Right renal pelvis (tissue), 4 donors: ENCODE measurements around the gene TCAP. TPM values are rescaled to one million over a fixed set of nuclear protein-coding genes. Genes with fewer than 3 reads are reported as not detected.

Experiments
- polyA plus RNA-seq, 4 donors: library from polyadenylated mRNA; unstranded; fragments of 120-200 nt; gene quantifications; one replicate each; pipeline ENCODE4 v1.2.1, GENCODE V29; 2013; ENCODE audit not compliant: insufficient read length in 4 of 4

Gene TCAP
- polyA plus RNA-seq, 4 donors, result 0.96 to 1.7 (median 1.4) TPM

Other genes with a start within 250 kb of the TCAP start
- 10 to 100 TPM; 47.4 to 61.7 (median 56.8) TPM for gene MED1, start 214.1 kb upstream of the TCAP start, polyA plus RNA-seq
- gene CDK12, start 203.9 kb upstream of the TCAP start, polyA plus RNA-seq, result 10 to 100 TPM; 48.6 to 58.0 (median 53.2) TPM
- gene NEUROD2, start 57.4 kb upstream of the TCAP start, polyA plus RNA-seq, result under 1 TPM in 3 of 4 donors, not detected in 1; 0.04 to 0.06 (median 0.04) TPM
- gene PPP1R1B, start 38.4 kb upstream of the TCAP start, polyA plus RNA-seq, result 10 to 100 TPM; 13.8 to 19.8 (median 17.3) TPM
- 10 to 100 TPM; 43.9 to 57.6 (median 48.6) TPM for gene STARD3, start 28.2 kb upstream of the TCAP start, polyA plus RNA-seq
- gene PNMT, start 3.1 kb downstream of the TCAP start, polyA plus RNA-seq, result 1 to 10 TPM; 1.3 to 3.4 (median 3.2) TPM
- gene PGAP3, start 22.7 kb downstream of the TCAP start, polyA plus RNA-seq, result 10 to 100 TPM; 36.5 to 45.8 (median 38.1) TPM
- 100 to 1,000 TPM; 166 to 198 (median 183) TPM for gene ERBB2, start 34.7 kb downstream of the TCAP start, polyA plus RNA-seq
- gene MIEN1, start 65.2 kb downstream of the TCAP start, polyA plus RNA-seq, result 10 to 100 TPM; 36.4 to 41.1 (median 39.1) TPM
- gene GRB7, start 72.6 kb downstream of the TCAP start, polyA plus RNA-seq, result 10 to 100 TPM; 33.5 to 40.5 (median 39.2) TPM
- under 1 TPM; 0.17 to 0.30 (median 0.22) TPM for gene IKZF3, start 199.0 kb downstream of the TCAP start, polyA plus RNA-seq
- gene ZPBP2, start 202.9 kb downstream of the TCAP start, polyA plus RNA-seq, result under 1 TPM in 1 of 4 donors, not detected in 3; 0.04 TPM